ENCODE measurements around the gene RAB11FIP4.

DNA sequence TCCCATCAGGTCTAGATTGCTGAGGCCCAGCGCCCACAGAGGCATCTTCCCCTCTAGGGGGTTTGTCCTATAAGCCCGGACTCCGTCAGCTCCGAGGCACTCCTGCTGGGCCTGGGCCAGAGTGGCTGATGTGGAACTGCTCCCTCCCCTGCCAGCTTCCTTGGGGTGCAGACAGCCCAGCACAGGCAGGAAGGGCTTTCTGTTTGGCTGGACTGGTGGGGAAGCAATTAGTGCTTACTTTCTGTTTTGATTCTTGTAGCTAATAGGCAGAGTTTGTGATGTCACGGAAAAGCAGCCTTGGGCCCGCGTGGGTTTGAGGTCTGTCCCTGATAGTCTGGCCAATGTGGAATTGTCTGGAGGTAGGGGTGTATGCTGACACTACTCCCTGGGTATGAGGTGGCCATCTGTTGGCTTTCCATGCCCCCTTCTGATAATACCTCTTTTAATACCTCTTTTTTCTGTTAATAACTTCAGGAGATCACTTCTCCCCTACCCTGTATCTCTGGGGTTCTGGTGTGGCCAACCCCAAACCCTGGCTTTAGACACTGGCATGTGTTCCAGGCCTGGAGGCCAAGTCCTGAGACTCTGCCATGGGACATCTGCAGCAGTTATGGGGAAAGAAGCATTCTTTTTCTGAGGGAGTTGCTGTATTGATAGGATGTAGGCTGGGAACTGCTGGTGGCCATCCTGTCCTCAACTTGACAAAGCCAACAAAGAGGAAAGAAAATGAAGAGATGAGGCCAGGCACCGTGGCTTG is 190.9 kb downstream of the RAB11FIP4 start:
- TF ChIP-seq, protein P1, sequence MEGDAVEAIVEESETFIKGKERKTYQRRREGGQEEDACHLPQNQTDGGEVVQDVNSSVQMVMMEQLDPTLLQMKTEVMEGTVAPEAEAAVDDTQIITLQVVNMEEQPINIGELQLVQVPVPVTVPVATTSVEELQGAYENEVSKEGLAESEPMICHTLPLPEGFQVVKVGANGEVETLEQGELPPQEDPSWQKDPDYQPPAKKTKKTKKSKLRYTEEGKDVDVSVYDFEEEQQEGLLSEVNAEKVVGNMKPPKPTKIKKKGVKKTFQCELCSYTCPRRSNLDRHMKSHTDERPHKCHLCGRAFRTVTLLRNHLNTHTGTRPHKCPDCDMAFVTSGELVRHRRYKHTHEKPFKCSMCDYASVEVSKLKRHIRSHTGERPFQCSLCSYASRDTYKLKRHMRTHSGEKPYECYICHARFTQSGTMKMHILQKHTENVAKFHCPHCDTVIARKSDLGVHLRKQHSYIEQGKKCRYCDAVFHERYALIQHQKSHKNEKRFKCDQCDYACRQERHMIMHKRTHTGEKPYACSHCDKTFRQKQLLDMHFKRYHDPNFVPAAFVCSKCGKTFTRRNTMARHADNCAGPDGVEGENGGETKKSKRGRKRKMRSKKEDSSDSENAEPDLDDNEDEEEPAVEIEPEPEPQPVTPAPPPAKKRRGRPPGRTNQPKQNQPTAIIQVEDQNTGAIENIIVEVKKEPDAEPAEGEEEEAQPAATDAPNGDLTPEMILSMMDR (IDR thresholded peaks at IDR 0.05) = no peak
- TF ChIP-seq POLR2A (IDR thresholded peaks at IDR 0.05) (no peak), POLR2AphosphoS5 (IDR thresholded peaks at IDR 0.05) (no peak)

All from prostate gland (tissue), 2 donors.